CD4-positive, alpha-beta T cell (primary cell): Measurements from ENCODE around the gene MGAT5. TPM values are rescaled to one million over a fixed set of nuclear protein-coding genes. Genes with fewer than 3 reads are reported as not detected.

Experiments used
- ATAC-seq: fragments of 200-7000 bp; cut with Tn5 transposase; one replicate; pipeline ENCODE4 v1.10.0; 2022; ENCODE audit warnings: mild to moderate bottlenecking; ENCODE audit not compliant: poor library complexity
- CTCF ChIA-PET: fragments of 350-600 bp; sonication (Branson Sonifier 250); formaldehyde crosslinking; loops from one replicate; lab custom pipeline; 2021; ENCODE audit warnings: antibody characterized with exemption, inconsistent platforms; lab: Charles Lee
- POLR2A ChIA-PET: fragments of 350-600 bp; sonication (Branson Sonifier 250); formaldehyde crosslinking; loops from one replicate; lab custom pipeline; 2021; ENCODE audit warnings: antibody characterized with exemption, inconsistent platforms; lab: Charles Lee
- DNase-seq, 14 experiments: peaks; one replicate each; pipeline ENCODE4 v3.0.0-alpha.2; 2013 to 2020; ENCODE audit warnings: mixed read lengths in 2 of 14
- H3K27ac ChIP-seq, 2 donors: one replicate each; pipeline versions ENCODE4 v1.5.1 to v1.7.0; 2013; ENCODE audit warnings: low read length in 2 of 2, low read depth in 1 of 2, mild to moderate bottlenecking in 1 of 2
- H3K27me3 ChIP-seq, 2 experiments: 1 replicate in 1 of 2; 2 replicates in 1 of 2; pipeline versions ENCODE4 v1.6.1 to v1.7.0; 2013; ENCODE audit warnings: low read length in 2 of 2, control low read depth in 1 of 2, mild to moderate bottlenecking in 1 of 2, moderate library complexity in 1 of 2; ENCODE audit not compliant: insufficient read depth in 2 of 2, control insufficient read depth in 1 of 2
- H3K36me3 ChIP-seq: one replicate; pipeline ENCODE4 v1.6.1; 2013; ENCODE audit warnings: low read length, control low read depth; ENCODE audit not compliant: insufficient read depth
- H3K4me1 ChIP-seq: one replicate; pipeline ENCODE4 v1.6.1; 2013; ENCODE audit warnings: low read length, control low read depth; ENCODE audit not compliant: insufficient read depth
- H3K4me3 ChIP-seq: one replicate; pipeline ENCODE4 v1.5.1; 2013; ENCODE audit warnings: mild to moderate bottlenecking, low read length, moderate library complexity
- H3K9me3 ChIP-seq, 2 experiments: 1 replicate in 1 of 2; 2 replicates in 1 of 2; pipeline versions ENCODE4 v1.6.1 to v1.7.0; 2013; ENCODE audit warnings: low read length in 2 of 2, mild to moderate bottlenecking in 2 of 2, control low read depth in 1 of 2, moderate library complexity in 1 of 2; ENCODE audit not compliant: control insufficient read depth in 1 of 2, insufficient read depth in 1 of 2
- H3K27ac Mint-ChIP-seq: one replicate; pipeline ENCODE4 v1.8.0; 2020; ENCODE audit warnings: mixed read lengths
- H3K27me3 Mint-ChIP-seq: one replicate; pipeline ENCODE4 v1.8.0; 2021; ENCODE audit warnings: mixed read lengths
- H3K36me3 Mint-ChIP-seq: one replicate; pipeline ENCODE4 v1.8.0; 2021; ENCODE audit warnings: low read depth, mixed read lengths
- H3K4me1 Mint-ChIP-seq: one replicate; pipeline ENCODE4 v1.8.0; 2021; ENCODE audit warnings: low read depth, mixed read lengths
- H3K4me3 Mint-ChIP-seq: one replicate; pipeline ENCODE4 v1.8.0; 2020; ENCODE audit warnings: mild to moderate bottlenecking, mixed read lengths
- H3K9me3 Mint-ChIP-seq: one replicate; pipeline ENCODE4 v1.8.0; 2020; ENCODE audit warnings: mixed read lengths
- CTCF ChIP-seq: fragments of 200-600 bp; IDR thresholded peaks from one replicate; pipeline ENCODE4 v1.8.0; 2022; ENCODE audit warnings: antibody characterized with exemption, mild to moderate bottlenecking
- intact Hi-C, 2 experiments: fragments of 100-400 bp; cut with DNase I in 1 of 2; cut with micrococcal nuclease in 1 of 2; formaldehyde crosslinking; loops; one replicate each; pipeline versions ENCODE4 v1.15.1 to v1.9.0; 2023 to 2025; cut with DNase I, micrococcal nuclease
- total RNA-seq, 174 experiments: library from RNA in 2 of 174; stranded (reverse) in 2 of 174; gene quantifications; one replicate each; pipeline ENCODE4 v1.2.3 and lab custom pipeline; 2021 to 2026

The MGAT5 gene
- total RNA-seq, 2 experiments from 2014 or later = 77.5 to 77.8 TPM

GRCh38 chr2:134413912-134414311, 160.0 kb downstream of the MGAT5 start:
- Histone ChIP-seq H3K4me3 (no peak overlapping the region), H3K27ac (no peak overlapping the region), H3K9me3 (no peaks in the 10 kb centered on the region), H3K27me3 (no peaks in the 10 kb centered on the region), H3K4me1 (peaks cover 23% of the 10 kb centered on the region), H3K36me3 (peaks cover 35% of the 10 kb centered on the region)
- no peak overlapping the region for H3K4me3 Mint-ChIP-seq
- H3K4me1 Mint-ChIP-seq = peaks cover 35% of the 10 kb centered on the region
- intact Hi-C loops = loop anchor here (2.0 to 5.0 kb wide), 4 partner anchors 165 to 527 kb away; no protein-coding TSS in a partner anchor
- POLR2A ChIA-PET = no interaction called here
- no peaks in the 10 kb centered on the region for H3K9me3 Mint-ChIP-seq
- peaks cover 52% of the 10 kb centered on the region for H3K36me3 Mint-ChIP-seq
- H3K27me3 Mint-ChIP-seq = no peaks in the 10 kb centered on the region
- TF ChIP-seq CTCF = no peak
- DNase-seq (no peak), ATAC-seq (no peak)
- CTCF ChIA-PET = no interaction called here
- no peak overlapping the region for H3K27ac Mint-ChIP-seq

- H3K36me3 Mint-ChIP-seq = peaks cover 56% of the 10 kb centered on the region
- POLR2A ChIA-PET = no interaction called here
Measured at GRCh38 chr2:134416018-134416417, 162.1 kb downstream of the MGAT5 start.

GRCh38 chr2:134416637-134417036, 162.8 kb downstream of the MGAT5 start:
- Histone ChIP-seq H3K4me1 (peaks cover 6% of the 10 kb centered on the region), H3K4me3 (no peak overlapping the region), H3K27ac (no peak overlapping the region), H3K9me3 (no peaks in the 10 kb centered on the region), H3K27me3 (no peaks in the 10 kb centered on the region), H3K36me3 (peaks cover 36% of the 10 kb centered on the region)
- peaks cover 56% of the 10 kb centered on the region for H3K36me3 Mint-ChIP-seq
- POLR2A ChIA-PET = no interaction called here
- H3K9me3 Mint-ChIP-seq = no peaks in the 10 kb centered on the region
- no peak overlapping the region for H3K27ac Mint-ChIP-seq
- intact Hi-C loops = no loop called here
- peaks cover 8% of the 10 kb centered on the region for H3K4me1 Mint-ChIP-seq
- ATAC-seq (no peak), DNase-seq (no peak)
- no peaks in the 10 kb centered on the region for H3K27me3 Mint-ChIP-seq
- no peak overlapping the region for H3K4me3 Mint-ChIP-seq
- TF ChIP-seq CTCF = no peak
- CTCF ChIA-PET = interaction anchor here (1.3 kb wide), 1 partner anchor 12 kb away, joined by 3 read pairs; no protein-coding TSS in a partner anchor

More at GRCh38 chr2:134416018-134416417, 162.1 kb downstream of the MGAT5 start:
- CTCF ChIA-PET = interaction anchor here (1.3 kb wide), 1 partner anchor 12 kb away, joined by 3 read pairs; no protein-coding TSS in a partner anchor
- Mint-ChIP-seq H3K4me1 (peaks cover 14% of the 10 kb centered on the region), H3K27me3 (no peaks in the 10 kb centered on the region), H3K27ac (no peak overlapping the region), H3K9me3 (no peaks in the 10 kb centered on the region), H3K4me3 (no peak overlapping the region)
- peaks cover 35% of the 10 kb centered on the region for H3K36me3 ChIP-seq
- H3K27ac ChIP-seq = no peak overlapping the region
- DNase-seq = no peak
- no peaks in the 10 kb centered on the region for H3K27me3 ChIP-seq
- no peak for TF ChIP-seq CTCF
- H3K4me1 ChIP-seq = peaks cover 12% of the 10 kb centered on the region
- ATAC-seq = no peak
- H3K4me3 ChIP-seq = no peak overlapping the region
- no peaks in the 10 kb centered on the region for H3K9me3 ChIP-seq
- intact Hi-C loops = no loop called here
